Measurements from ENCODE around the gene EFNA4. TPM values are rescaled to one million over a fixed set of nuclear protein-coding genes. Genes with fewer than 3 reads are reported as not detected.
A peak's percentile ranks its signal among the peaks of the same experiment; 100 is the strongest.

EFNA4 gene
- total RNA-seq, 1 experiment from 2014 or later: 14.5 TPM

GRCh38 chr1:155091071-155092051, 27.8 kb downstream of the EFNA4 start:
- Histone ChIP-seq H3K79me2 (ENCODE audit: low read length) (no peaks in the 10 kb centered on the region), H3K9me2 (replicated peaks; ENCODE audit: insufficient read depth, low read length) (no peaks in the 10 kb centered on the region), H2AFZ (ENCODE audit: low read length) (peak overlapping the region; percentile 99), H3K27me3 (ENCODE audit: low read length) (no peaks in the 10 kb centered on the region), H3K9ac (ENCODE audit: low read length) (peak overlapping the region; percentile 54), H3K4me1 (ENCODE audit: low read length) (peaks cover 28% of the 10 kb centered on the region), H3K4me2 (ENCODE audit: low read depth, low read length, poor library complexity, severe bottlenecking) (peak overlapping the region; percentile 69), H4K20me1 (ENCODE audit: insufficient read depth, low read depth, low read length) (no peaks in the 10 kb centered on the region), H3K4me3 (ENCODE audit: low read length) (peak overlapping the region; percentile 43), H3K9me3 (ENCODE audit: low read length) (no peaks in the 10 kb centered on the region), H3K36me3 (ENCODE audit: insufficient read depth, low read length) (no peaks in the 10 kb centered on the region), H3K27ac (ENCODE audit: low read length) (no peak overlapping the region)
- peak; percentile 94 for DNase-seq

- H3K4me2 ChIP-seq (ENCODE audit: low read depth, low read length, poor library complexity, severe bottlenecking): no peak overlapping the region
- H3K79me2 ChIP-seq (ENCODE audit: low read length): no peaks in the 10 kb centered on the region
- no peaks in the 10 kb centered on the region for H3K36me3 ChIP-seq (ENCODE audit: insufficient read depth, low read length)
- H3K4me3 ChIP-seq (ENCODE audit: low read length): no peak overlapping the region
- peak; percentile 35 for DNase-seq
- H2AFZ ChIP-seq (ENCODE audit: low read length): no peak overlapping the region
- H3K9me2 ChIP-seq (replicated peaks; ENCODE audit: insufficient read depth, low read length): no peaks in the 10 kb centered on the region
- no peaks in the 10 kb centered on the region for H4K20me1 ChIP-seq (ENCODE audit: insufficient read depth, low read depth, low read length)
- H3K27ac ChIP-seq (ENCODE audit: low read length): no peak overlapping the region
- no peak overlapping the region for H3K9ac ChIP-seq (ENCODE audit: low read length)
- no peaks in the 10 kb centered on the region for H3K9me3 ChIP-seq (ENCODE audit: low read length)
- H3K4me1 ChIP-seq (ENCODE audit: low read length): peaks cover 21% of the 10 kb centered on the region
- no peaks in the 10 kb centered on the region for H3K27me3 ChIP-seq (ENCODE audit: low read length)
Measured at GRCh38 chr1:155092131-155092530, 28.6 kb downstream of the EFNA4 start.

- Histone ChIP-seq H3K9me3 (ENCODE audit: low read length) (no peaks in the 10 kb centered on the region), H3K36me3 (ENCODE audit: insufficient read depth, low read length) (no peaks in the 10 kb centered on the region), H3K4me3 (ENCODE audit: low read length) (no peak overlapping the region), H3K4me2 (ENCODE audit: low read depth, low read length, poor library complexity, severe bottlenecking) (no peak overlapping the region), H3K9me2 (replicated peaks; ENCODE audit: insufficient read depth, low read length) (no peaks in the 10 kb centered on the region), H2AFZ (ENCODE audit: low read length) (no peak overlapping the region), H3K79me2 (ENCODE audit: low read length) (no peaks in the 10 kb centered on the region), H3K9ac (ENCODE audit: low read length) (no peak overlapping the region), H4K20me1 (ENCODE audit: insufficient read depth, low read depth, low read length) (no peaks in the 10 kb centered on the region), H3K4me1 (ENCODE audit: low read length) (peaks cover 20% of the 10 kb centered on the region), H3K27ac (ENCODE audit: low read length) (no peak overlapping the region), H3K27me3 (ENCODE audit: low read length) (no peaks in the 10 kb centered on the region)
- DNase-seq: no peak
Measured at GRCh38 chr1:155092641-155093040, 29.1 kb downstream of the EFNA4 start.

- Histone ChIP-seq H3K79me2 (ENCODE audit: low read length) (no peaks in the 10 kb centered on the region), H3K27me3 (ENCODE audit: low read length) (no peaks in the 10 kb centered on the region), H3K9me2 (replicated peaks; ENCODE audit: insufficient read depth, low read length) (no peaks in the 10 kb centered on the region), H3K9me3 (ENCODE audit: low read length) (no peaks in the 10 kb centered on the region), H2AFZ (ENCODE audit: low read length) (no peak overlapping the region), H3K4me1 (ENCODE audit: low read length) (peaks cover 20% of the 10 kb centered on the region), H3K9ac (ENCODE audit: low read length) (peak overlapping the region; percentile 29; the same call in 1 of the 2 replicates), H3K27ac (ENCODE audit: low read length) (no peak overlapping the region), H3K4me2 (ENCODE audit: low read depth, low read length, poor library complexity, severe bottlenecking) (no peak overlapping the region), H3K4me3 (ENCODE audit: low read length) (no peak overlapping the region), H4K20me1 (ENCODE audit: insufficient read depth, low read depth, low read length) (no peaks in the 10 kb centered on the region), H3K36me3 (ENCODE audit: insufficient read depth, low read length) (no peaks in the 10 kb centered on the region)
- peak; percentile 63 for DNase-seq
Measured at GRCh38 chr1:155093911-155094621, 30.5 kb downstream of the EFNA4 start.

- Histone ChIP-seq H3K27ac (ENCODE audit: low read length) (no peak overlapping the region), H3K36me3 (ENCODE audit: insufficient read depth, low read length) (no peaks in the 10 kb centered on the region), H3K4me2 (ENCODE audit: low read depth, low read length, poor library complexity, severe bottlenecking) (no peak overlapping the region), H3K9me3 (ENCODE audit: low read length) (no peaks in the 10 kb centered on the region), H3K4me3 (ENCODE audit: low read length) (no peak overlapping the region), H3K9me2 (replicated peaks; ENCODE audit: insufficient read depth, low read length) (no peaks in the 10 kb centered on the region), H2AFZ (ENCODE audit: low read length) (no peak overlapping the region), H4K20me1 (ENCODE audit: insufficient read depth, low read depth, low read length) (no peaks in the 10 kb centered on the region), H3K79me2 (ENCODE audit: low read length) (no peaks in the 10 kb centered on the region), H3K4me1 (ENCODE audit: low read length) (peaks cover 20% of the 10 kb centered on the region), H3K27me3 (ENCODE audit: low read length) (no peaks in the 10 kb centered on the region), H3K9ac (ENCODE audit: low read length) (no peak overlapping the region)
- DNase-seq: no peak
Measured at GRCh38 chr1:155094622-155094948, 31.0 kb downstream of the EFNA4 start.

- no peaks in the 10 kb centered on the region for H3K36me3 ChIP-seq (ENCODE audit: insufficient read depth, low read length)
- H3K4me2 ChIP-seq (ENCODE audit: low read depth, low read length, poor library complexity, severe bottlenecking): no peak overlapping the region
- no peak overlapping the region for H3K4me3 ChIP-seq (ENCODE audit: low read length)
- H3K79me2 ChIP-seq (ENCODE audit: low read length): no peaks in the 10 kb centered on the region
- no peaks in the 10 kb centered on the region for H3K9me3 ChIP-seq (ENCODE audit: low read length)
- no peak overlapping the region for H2AFZ ChIP-seq (ENCODE audit: low read length)
- H3K4me1 ChIP-seq (ENCODE audit: low read length): peaks cover 7% of the 10 kb centered on the region
- no peaks in the 10 kb centered on the region for H3K27me3 ChIP-seq (ENCODE audit: low read length)
- DNase-seq: no peak
- no peak overlapping the region for H3K9ac ChIP-seq (ENCODE audit: low read length)
- H3K27ac ChIP-seq (ENCODE audit: low read length): no peak overlapping the region
- no peaks in the 10 kb centered on the region for H3K9me2 ChIP-seq (replicated peaks; ENCODE audit: insufficient read depth, low read length)
- H4K20me1 ChIP-seq (ENCODE audit: insufficient read depth, low read depth, low read length): no peaks in the 10 kb centered on the region
Measured at GRCh38 chr1:155099331-155099730, 35.8 kb downstream of the EFNA4 start.

GRCh38 chr1:155103325-155103724, 39.8 kb downstream of the EFNA4 start:
- H3K27me3 ChIP-seq (ENCODE audit: low read length): no peaks in the 10 kb centered on the region
- no peaks in the 10 kb centered on the region for H3K9me3 ChIP-seq (ENCODE audit: low read length)
- H3K27ac ChIP-seq (ENCODE audit: low read length): no peak overlapping the region
- no peaks in the 10 kb centered on the region for H3K79me2 ChIP-seq (ENCODE audit: low read length)
- no peaks in the 10 kb centered on the region for H3K36me3 ChIP-seq (ENCODE audit: insufficient read depth, low read length)
- no peaks in the 10 kb centered on the region for H4K20me1 ChIP-seq (ENCODE audit: insufficient read depth, low read depth, low read length)
- no peak for DNase-seq
- H3K4me3 ChIP-seq (ENCODE audit: low read length): no peak overlapping the region
- peaks cover 5% of the 10 kb centered on the region; the same call in 1 of the 2 replicates for H3K4me1 ChIP-seq (ENCODE audit: low read length)
- H3K4me2 ChIP-seq (ENCODE audit: low read depth, low read length, poor library complexity, severe bottlenecking): no peak overlapping the region
- no peak overlapping the region for H3K9ac ChIP-seq (ENCODE audit: low read length)
- no peak overlapping the region for H2AFZ ChIP-seq (ENCODE audit: low read length)
- no peaks in the 10 kb centered on the region for H3K9me2 ChIP-seq (replicated peaks; ENCODE audit: insufficient read depth, low read length)

Measured in Karpas-422 (cell line).